ENCODE measurements around the gene MAPK8IP2. TPM values are rescaled to one million over a fixed set of nuclear protein-coding genes. Genes with fewer than 3 reads are reported as not detected.

The MAPK8IP2 gene
- total and polyA plus RNA-seq, 2 donors (not counting 1 experiment from before 2014, with no cell fraction given): 0.10 to 0.17 TPM

DNA sequence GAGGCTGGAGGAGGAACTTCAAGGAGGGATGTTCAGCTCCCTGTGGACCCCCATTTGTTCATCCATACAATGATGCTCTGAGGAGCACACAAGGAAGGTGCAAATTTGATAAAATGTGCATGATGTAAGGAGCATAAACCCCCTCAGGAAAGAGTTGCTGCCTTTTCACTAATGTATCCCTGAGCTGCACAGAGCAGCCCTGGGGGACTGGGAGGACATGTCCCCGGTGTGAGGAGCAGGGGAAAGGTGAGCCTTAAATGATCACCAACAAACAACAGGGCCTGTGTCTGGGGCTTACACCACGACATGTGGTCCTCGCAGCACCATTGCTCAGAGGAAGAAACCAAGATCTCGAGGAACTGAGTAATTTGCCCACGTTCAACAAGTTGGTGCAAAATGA is 3.5 kb upstream of the MAPK8IP2 start:
- Histone ChIP-seq H3K27me3 (ENCODE audit: control insufficient read depth, insufficient read depth, low read length) (peaks cover 11% of the 10 kb centered on the region), H3K4me2 (ENCODE audit: extremely low read depth, insufficient read depth, low read length) (no peak overlapping the region), H3K4me1 (ENCODE audit: control insufficient read depth, extremely low read depth, insufficient read depth, low read length) (no peaks in the 10 kb centered on the region), H3K36me3 (ENCODE audit: control insufficient read depth, insufficient read depth, low read length) (no peaks in the 10 kb centered on the region), H3K79me2 (ENCODE audit: control insufficient read depth, insufficient read depth, low read length) (no peaks in the 10 kb centered on the region), H3K9me3 (ENCODE audit: control insufficient read depth, insufficient read depth, low read depth, low read length) (no peaks in the 10 kb centered on the region), H3K4me3 (replicated peaks in 1 of 4; ENCODE audit: control extremely low read depth in 1 of 4, insufficient read depth in 1 of 4, low read depth in 3 of 4, low read length in 4 of 4) (no peak overlapping the region), H3K9ac (ENCODE audit: insufficient read depth, low read length) (no peak overlapping the region), H2AFZ (ENCODE audit: low read length) (no peak overlapping the region), H4K20me1 (ENCODE audit: control insufficient read depth, extremely low read depth, insufficient read depth, low read length) (no peaks in the 10 kb centered on the region), H3K27ac (ENCODE audit: insufficient read depth, low read length) (no peak overlapping the region)
- DNase-seq (ENCODE audit: low read depth in 2 of 2): no peak
- TF ChIP-seq CTCF (conservative IDR thresholded peaks at IDR 0.05 in 1 of 2, IDR thresholded peaks at IDR 0.05 in 1 of 2; ENCODE audit: low read depth in 1 of 2, low read length in 2 of 2) (no peak), EZH2 (IDR thresholded peaks at IDR 0.05; ENCODE audit: low read length, missing control alignments) (no peak)

DNA sequence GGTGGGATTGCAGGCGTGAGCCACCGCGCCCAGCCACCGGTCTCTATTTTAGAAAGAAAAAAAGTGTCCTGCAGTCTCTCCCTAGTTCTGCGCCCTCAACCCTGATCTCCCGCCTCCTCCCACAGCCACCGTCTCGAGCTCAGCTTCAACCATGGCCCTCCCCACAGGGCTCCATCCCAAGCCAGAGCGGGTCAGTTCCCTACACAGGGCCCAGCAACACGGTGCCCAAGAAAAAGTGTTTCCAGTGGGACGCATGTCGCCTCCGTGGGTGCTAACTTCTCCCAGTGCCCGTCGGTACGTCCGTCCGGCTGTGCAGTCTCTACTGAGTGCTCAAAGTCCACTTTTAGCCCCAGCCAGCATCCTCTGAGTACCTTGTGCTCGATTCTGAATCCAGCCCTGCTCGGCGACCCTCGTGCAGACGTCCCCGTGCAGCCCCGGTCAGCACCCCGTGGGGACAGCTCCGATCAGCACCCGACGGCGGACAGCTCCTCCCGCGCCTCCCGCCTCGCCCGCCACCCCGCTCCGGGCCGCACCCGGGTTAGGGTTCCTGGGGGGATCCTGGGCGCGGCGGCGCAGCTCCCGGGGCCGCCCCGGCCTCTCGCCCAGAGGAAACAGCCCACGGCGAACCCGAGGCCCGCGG is 657 bp upstream of the MAPK8IP2 start:
- Histone ChIP-seq H3K4me1 (ENCODE audit: control insufficient read depth, extremely low read depth, insufficient read depth, low read length) (no peaks in the 10 kb centered on the region), H3K4me3 (replicated peaks in 1 of 4; ENCODE audit: control extremely low read depth in 1 of 4, insufficient read depth in 1 of 4, low read depth in 3 of 4, low read length in 4 of 4) (peak overlapping the region in 1 of 4 experiments; percentile 12), H3K9ac (ENCODE audit: insufficient read depth, low read length) (no peak overlapping the region), H2AFZ (ENCODE audit: low read length) (no peak overlapping the region), H3K36me3 (ENCODE audit: control insufficient read depth, insufficient read depth, low read length) (no peaks in the 10 kb centered on the region), H4K20me1 (ENCODE audit: control insufficient read depth, extremely low read depth, insufficient read depth, low read length) (no peaks in the 10 kb centered on the region), H3K79me2 (ENCODE audit: control insufficient read depth, insufficient read depth, low read length) (no peaks in the 10 kb centered on the region), H3K4me2 (ENCODE audit: extremely low read depth, insufficient read depth, low read length) (no peak overlapping the region), H3K27ac (ENCODE audit: insufficient read depth, low read length) (no peak overlapping the region), H3K27me3 (ENCODE audit: control insufficient read depth, insufficient read depth, low read length) (peaks cover 25% of the 10 kb centered on the region), H3K9me3 (ENCODE audit: control insufficient read depth, insufficient read depth, low read depth, low read length) (no peaks in the 10 kb centered on the region)
- TF ChIP-seq EZH2 (IDR thresholded peaks at IDR 0.05; ENCODE audit: low read length, missing control alignments) (peak; percentile 77), CTCF (conservative IDR thresholded peaks at IDR 0.05 in 1 of 2, IDR thresholded peaks at IDR 0.05 in 1 of 2; ENCODE audit: low read depth in 1 of 2, low read length in 2 of 2) (no peak)
- peak in 1 of 2 donors; percentile 33 for DNase-seq (ENCODE audit: low read depth in 2 of 2)

GRCh38 chr22:50600967-50601668 is 525 bp downstream of the MAPK8IP2 start:
- no peak overlapping the region for H3K27ac ChIP-seq (ENCODE audit: insufficient read depth, low read length)
- no peak overlapping the region for H3K4me3 ChIP-seq (replicated peaks in 1 of 4; ENCODE audit: control extremely low read depth in 1 of 4, insufficient read depth in 1 of 4, low read depth in 3 of 4, low read length in 4 of 4)
- H3K9ac ChIP-seq (ENCODE audit: insufficient read depth, low read length): no peak overlapping the region

More at GRCh38 chr22:50600967-50601668, 525 bp downstream of the MAPK8IP2 start:
- no peak overlapping the region for H3K4me2 ChIP-seq (ENCODE audit: extremely low read depth, insufficient read depth, low read length)
- no peaks in the 10 kb centered on the region for H3K9me3 ChIP-seq (ENCODE audit: control insufficient read depth, insufficient read depth, low read depth, low read length)
- no peaks in the 10 kb centered on the region for H3K36me3 ChIP-seq (ENCODE audit: control insufficient read depth, insufficient read depth, low read length)
- H3K27me3 ChIP-seq (ENCODE audit: control insufficient read depth, insufficient read depth, low read length): peaks cover 25% of the 10 kb centered on the region
- no peaks in the 10 kb centered on the region for H4K20me1 ChIP-seq (ENCODE audit: control insufficient read depth, extremely low read depth, insufficient read depth, low read length)
- H3K4me1 ChIP-seq (ENCODE audit: control insufficient read depth, extremely low read depth, insufficient read depth, low read length): no peaks in the 10 kb centered on the region
- H3K79me2 ChIP-seq (ENCODE audit: control insufficient read depth, insufficient read depth, low read length): no peaks in the 10 kb centered on the region
- no peak for TF ChIP-seq EZH2 (IDR thresholded peaks at IDR 0.05; ENCODE audit: low read length, missing control alignments)
- no peak for TF ChIP-seq CTCF (conservative IDR thresholded peaks at IDR 0.05 in 1 of 2, IDR thresholded peaks at IDR 0.05 in 1 of 2; ENCODE audit: low read depth in 1 of 2, low read length in 2 of 2)
- H2AFZ ChIP-seq (ENCODE audit: low read length): no peak overlapping the region
- DNase-seq (ENCODE audit: low read depth in 2 of 2): no peak
